Endodermal cell (in vitro differentiated cells): ENCODE data around the gene ZCCHC24. TPM values are rescaled to one million over a fixed set of nuclear protein-coding genes. Genes with fewer than 3 reads are reported as not detected.

Experiments
- DNase-seq: peaks from one replicate; pipeline ENCODE4 v3.0.0-alpha.2; 2017
- H3K27ac ChIP-seq: 2 replicates; pipeline ENCODE4 v1.5.1; 2013; ENCODE audit warnings: mild to moderate bottlenecking, low read depth, low read length, moderate library complexity
- H3K27me3 ChIP-seq: 2 replicates; pipeline ENCODE4 v1.6.1; 2013; ENCODE audit warnings: mild to moderate bottlenecking, low read length, moderate library complexity; ENCODE audit not compliant: insufficient read depth, control insufficient read depth, poor library complexity, severe bottlenecking
- H3K36me3 ChIP-seq: 2 replicates; pipeline ENCODE4 v1.7.0; 2013; ENCODE audit warnings: mild to moderate bottlenecking, low read length, moderate library complexity; ENCODE audit not compliant: control insufficient read depth, insufficient read depth
- H3K4me1 ChIP-seq: one replicate; pipeline ENCODE4 v1.7.0; 2013; ENCODE audit warnings: low read length; ENCODE audit not compliant: control insufficient read depth, insufficient read depth
- H3K4me3 ChIP-seq: 2 replicates; pipeline ENCODE4 v1.5.1; 2013; ENCODE audit warnings: mild to moderate bottlenecking, low read length, moderate library complexity
- H3K9ac ChIP-seq: 2 replicates; pipeline ENCODE4 v1.6.1; 2013; ENCODE audit warnings: mild to moderate bottlenecking, low read length, moderate library complexity; ENCODE audit not compliant: poor library complexity, severe bottlenecking; ENCODE audit errors: extremely low read depth
- H3K9me3 ChIP-seq: 2 replicates; pipeline ENCODE4 v1.6.1; 2013; ENCODE audit warnings: mild to moderate bottlenecking, low read length, moderate library complexity; ENCODE audit not compliant: control insufficient read depth
- H3K27ac Mint-ChIP-seq: 2 replicates; pipeline ENCODE4 v1.8.0; 2020; ENCODE audit warnings: mixed read lengths
- H3K27me3 Mint-ChIP-seq: 2 replicates; pipeline ENCODE4 v1.8.0; 2021; ENCODE audit warnings: mild to moderate bottlenecking, mixed read lengths; ENCODE audit not compliant: insufficient read depth
- H3K36me3 Mint-ChIP-seq: 2 replicates; pipeline ENCODE4 v1.8.0; 2020; ENCODE audit warnings: low read depth, mixed read lengths
- H3K4me1 Mint-ChIP-seq: 2 replicates; pipeline ENCODE4 v1.8.0; 2020; ENCODE audit warnings: mixed read lengths
- H3K4me3 Mint-ChIP-seq: 2 replicates; pipeline ENCODE4 v1.8.0; 2020; ENCODE audit warnings: mild to moderate bottlenecking, moderate library complexity, mixed read lengths
- H3K9me3 Mint-ChIP-seq: 2 replicates; pipeline ENCODE4 v1.8.0; 2020; ENCODE audit warnings: mild to moderate bottlenecking, mixed read lengths
- WGBS, 2 experiments: methylation state at CpG; one replicate each; pipeline versions ENCODE4 v1.1.5 to v1.1.7; 2013; ENCODE audit warnings: missing lambda C conversion rate in 2 of 2, mixed read lengths in 1 of 2; ENCODE audit not compliant: insufficient coverage in 1 of 2, insufficient read length in 1 of 2; 5-methylcytosine and 5-hydroxymethylcytosine counted together
- total RNA-seq, 2 donors: library from RNA; stranded (reverse); fragmentation: NEBNext Ultra II Directional in 1 of 2; extraction: Animal tissue kit (Norgen Biotek cat#: 25700) in 1 of 2; gene quantifications; 2 replicates in 1 of 2; 3 replicates in 1 of 2; pipeline ENCODE4 v1.2.1, GENCODE V29; 2021
- TF ChIP-seq, protein P1 (sequence below): fragments of 200-600 bp; sonication (generic); conservative IDR thresholded peaks from 2 replicates; pipeline ENCODE4 v1.5.0; 2021; ENCODE audit warnings: antibody characterized with exemption, mild to moderate bottlenecking

Gene ZCCHC24
- total RNA-seq, 2 donors from 2014 or later, result 7.6 to 10.7 TPM

DNA sequence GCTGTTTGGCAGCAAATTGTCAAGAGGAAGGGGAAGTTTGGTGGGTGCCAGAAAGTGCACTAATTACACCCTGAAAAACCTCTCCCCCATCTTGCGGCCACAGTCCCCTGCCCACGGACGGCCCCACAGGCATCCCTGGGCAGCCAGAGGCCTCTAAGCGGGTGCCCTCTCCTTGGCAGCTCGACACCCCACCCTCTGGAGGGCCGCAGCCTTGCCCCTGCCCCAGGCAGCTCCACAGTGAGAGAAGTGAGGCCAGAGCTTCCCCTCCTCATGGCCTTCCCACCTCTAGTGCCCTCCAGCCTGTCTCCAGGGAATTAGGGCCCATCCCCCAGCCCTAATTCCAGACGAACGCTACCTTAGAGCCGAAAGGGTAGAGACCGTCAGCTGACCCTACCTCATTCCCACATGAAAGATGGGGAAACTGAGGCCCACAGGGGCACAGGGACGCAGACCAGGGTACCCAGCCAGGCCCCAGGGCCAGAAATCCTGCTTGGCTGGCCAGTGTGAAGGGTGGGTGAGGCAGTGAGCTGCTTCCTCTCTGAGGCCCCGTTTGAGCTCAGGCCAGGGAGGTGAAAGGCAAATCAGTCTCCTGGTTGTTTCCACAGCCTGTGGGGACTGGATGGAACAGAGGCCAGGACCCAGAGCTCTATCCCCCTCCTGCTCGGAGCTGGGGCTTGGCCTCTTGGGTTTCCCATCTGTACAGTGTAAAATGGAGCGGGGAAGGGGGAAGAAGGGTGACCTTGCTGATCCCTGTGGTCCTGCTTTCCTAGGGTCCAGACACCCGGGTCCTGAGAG is 10.0 kb downstream of the ZCCHC24 start:
- H3K4me1 Mint-ChIP-seq, result peaks cover 21% of the 10 kb centered on the region
- H3K9me3 Mint-ChIP-seq, result no peaks in the 10 kb centered on the region
- H3K27ac ChIP-seq, result no peak overlapping the region
- TF ChIP-seq, protein P1, sequence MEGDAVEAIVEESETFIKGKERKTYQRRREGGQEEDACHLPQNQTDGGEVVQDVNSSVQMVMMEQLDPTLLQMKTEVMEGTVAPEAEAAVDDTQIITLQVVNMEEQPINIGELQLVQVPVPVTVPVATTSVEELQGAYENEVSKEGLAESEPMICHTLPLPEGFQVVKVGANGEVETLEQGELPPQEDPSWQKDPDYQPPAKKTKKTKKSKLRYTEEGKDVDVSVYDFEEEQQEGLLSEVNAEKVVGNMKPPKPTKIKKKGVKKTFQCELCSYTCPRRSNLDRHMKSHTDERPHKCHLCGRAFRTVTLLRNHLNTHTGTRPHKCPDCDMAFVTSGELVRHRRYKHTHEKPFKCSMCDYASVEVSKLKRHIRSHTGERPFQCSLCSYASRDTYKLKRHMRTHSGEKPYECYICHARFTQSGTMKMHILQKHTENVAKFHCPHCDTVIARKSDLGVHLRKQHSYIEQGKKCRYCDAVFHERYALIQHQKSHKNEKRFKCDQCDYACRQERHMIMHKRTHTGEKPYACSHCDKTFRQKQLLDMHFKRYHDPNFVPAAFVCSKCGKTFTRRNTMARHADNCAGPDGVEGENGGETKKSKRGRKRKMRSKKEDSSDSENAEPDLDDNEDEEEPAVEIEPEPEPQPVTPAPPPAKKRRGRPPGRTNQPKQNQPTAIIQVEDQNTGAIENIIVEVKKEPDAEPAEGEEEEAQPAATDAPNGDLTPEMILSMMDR, result no peak
- no peaks in the 10 kb centered on the region for H3K36me3 ChIP-seq
- H3K9ac ChIP-seq, result no peak overlapping the region
- H3K27me3 Mint-ChIP-seq, result peaks cover 2% of the 10 kb centered on the region
- peak; percentile 61 for DNase-seq
- H3K36me3 Mint-ChIP-seq, result no peaks in the 10 kb centered on the region
- H3K27ac Mint-ChIP-seq, result peak overlapping the region; percentile 58
- H3K4me3 ChIP-seq, result no peak overlapping the region
- no peak overlapping the region for H3K4me3 Mint-ChIP-seq
- no peaks in the 10 kb centered on the region for H3K27me3 ChIP-seq
- H3K4me1 ChIP-seq, result peaks cover 6% of the 10 kb centered on the region
- no peaks in the 10 kb centered on the region for H3K9me3 ChIP-seq
- 69 to 79% methylated on average over 10 to 15 of the region's 15 CpGs for WGBS, 2 experiments

DNA sequence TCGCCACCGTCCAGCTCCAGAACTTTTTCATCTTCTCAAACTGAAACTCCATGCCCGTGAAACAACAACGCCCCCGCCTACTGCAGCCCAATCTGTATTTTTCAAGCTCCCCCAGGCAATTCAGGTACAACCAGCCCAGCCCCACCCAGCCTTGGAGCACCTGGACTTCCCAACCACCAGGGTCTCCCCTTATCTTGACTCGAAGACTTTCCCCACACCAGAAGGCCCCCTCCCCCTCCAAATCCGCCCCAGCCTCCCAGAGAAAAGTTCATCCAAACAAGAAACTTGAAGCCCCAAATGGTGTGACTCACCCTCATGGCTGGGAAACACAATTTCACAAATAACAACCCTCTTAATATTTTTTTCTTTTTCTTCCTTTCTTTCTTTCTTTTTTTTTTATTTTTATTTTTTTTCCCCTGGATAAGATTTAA is 10.6 kb downstream of the ZCCHC24 start:
- no peak for DNase-seq
- TF ChIP-seq, protein P1, result no peak
- Histone ChIP-seq H3K27ac (no peak overlapping the region), H3K27me3 (no peaks in the 10 kb centered on the region), H3K4me3 (no peak overlapping the region), H3K9me3 (no peaks in the 10 kb centered on the region), H3K9ac (no peak overlapping the region), H3K4me1 (peaks cover 6% of the 10 kb centered on the region), H3K36me3 (peaks cover 5% of the 10 kb centered on the region)
- no peaks in the 10 kb centered on the region for H3K9me3 Mint-ChIP-seq
- H3K27me3 Mint-ChIP-seq, result peaks cover 2% of the 10 kb centered on the region
- peaks cover 21% of the 10 kb centered on the region for H3K4me1 Mint-ChIP-seq
- no peaks in the 10 kb centered on the region for H3K36me3 Mint-ChIP-seq
- no peak overlapping the region for H3K27ac Mint-ChIP-seq
- no peak overlapping the region for H3K4me3 Mint-ChIP-seq
- 86 to 89% methylated on average over 6 to 7 of the region's 7 CpGs for WGBS, 2 experiments

DNA sequence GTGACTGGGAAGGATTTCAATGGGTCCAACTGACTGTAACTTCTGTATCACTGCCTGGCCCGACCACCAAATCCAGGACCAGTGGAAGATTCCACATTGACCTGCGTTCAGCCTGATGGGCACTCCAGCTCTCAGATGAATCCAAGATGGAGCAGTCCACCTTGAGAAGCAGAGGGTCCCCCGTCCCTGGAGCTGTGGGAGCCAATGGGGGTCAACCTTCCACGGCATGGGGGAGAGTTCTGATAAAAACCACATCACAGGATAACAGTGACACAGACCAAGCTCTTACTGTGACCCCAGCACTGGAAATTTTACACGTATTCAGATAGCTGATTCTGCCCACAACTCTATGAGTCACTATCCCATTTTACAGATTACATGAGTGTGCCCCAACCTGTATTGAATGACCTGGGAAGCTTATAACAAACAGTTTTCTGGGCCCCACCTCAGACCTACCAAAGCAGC is 11.2 kb downstream of the ZCCHC24 start:
- WGBS, 2 experiments, result 92 to 97% methylated on average over 4 to 5 of the region's 5 CpGs
- Mint-ChIP-seq H3K9me3 (no peaks in the 10 kb centered on the region), H3K4me3 (no peak overlapping the region), H3K27me3 (no peaks in the 10 kb centered on the region), H3K36me3 (no peaks in the 10 kb centered on the region), H3K4me1 (peaks cover 21% of the 10 kb centered on the region), H3K27ac (no peak overlapping the region)
- no peaks in the 10 kb centered on the region for H3K9me3 ChIP-seq
- no peak overlapping the region for H3K27ac ChIP-seq
- TF ChIP-seq, protein P1, result no peak
- no peak for DNase-seq
- H3K4me3 ChIP-seq, result no peak overlapping the region
- H3K36me3 ChIP-seq, result peaks cover 8% of the 10 kb centered on the region
- no peak overlapping the region for H3K9ac ChIP-seq
- H3K4me1 ChIP-seq, result peaks cover 6% of the 10 kb centered on the region
- no peaks in the 10 kb centered on the region for H3K27me3 ChIP-seq
